ENCODE data around the gene CCDC81. TPM values are rescaled to one million over a fixed set of nuclear protein-coding genes. Genes with fewer than 3 reads are reported as not detected.

The CCDC81 gene
- polyA plus RNA-seq, 3 donors = 0.11 to 0.31 (median 0.24) TPM

DNA sequence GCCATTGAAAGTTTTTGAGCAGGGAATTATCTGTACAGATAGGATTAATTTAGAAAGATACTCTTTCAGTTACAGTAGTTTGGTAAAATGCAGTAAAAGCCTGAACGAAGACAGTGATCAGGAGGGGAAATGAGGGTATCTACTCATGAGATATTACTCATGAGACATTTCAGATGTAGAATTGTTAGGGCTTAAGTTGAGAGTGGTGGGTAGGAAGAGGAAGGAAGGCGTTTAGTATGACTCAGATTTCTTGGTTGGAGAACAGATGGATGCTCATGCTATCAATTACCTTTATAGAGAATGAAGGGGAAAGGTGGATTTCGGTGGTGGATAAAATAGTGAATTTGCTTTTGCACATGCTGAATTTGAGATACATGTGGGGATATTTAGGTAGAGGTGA lies 15.8 kb downstream of the CCDC81 start:
- Histone ChIP-seq H4K20me1 (ENCODE audit: insufficient read depth, low read length) (no peaks in the 10 kb centered on the region), H3K9ac (ENCODE audit: insufficient read depth, low read length, poor library complexity, severe bottlenecking) (no peak overlapping the region), H3K4me3 (replicated peaks in 1 of 3; ENCODE audit: low read depth in 2 of 3, low read length in 3 of 3) (no peak overlapping the region), H2AFZ (ENCODE audit: insufficient read depth, low read depth, low read length, poor library complexity, severe bottlenecking) (no peak overlapping the region), H3K4me1 (ENCODE audit: control insufficient read depth in 1 of 2, insufficient read depth in 2 of 2, low read length in 2 of 2) (no peaks in the 10 kb centered on the region), H3K27ac (ENCODE audit: low read depth in 1 of 2, low read length in 2 of 2) (no peak overlapping the region), H3K9me3 (replicated peaks in 1 of 2; ENCODE audit: control insufficient read depth in 1 of 2, insufficient read depth in 1 of 2, low read length in 2 of 2) (no peaks in the 10 kb centered on the region), H3K36me3 (replicated peaks in 1 of 2; ENCODE audit: control insufficient read depth in 1 of 2, insufficient read depth in 2 of 2, low read length in 2 of 2) (no peaks in the 10 kb centered on the region), H3K79me2 (ENCODE audit: insufficient read depth, low read length) (no peaks in the 10 kb centered on the region), H3K27me3 (ENCODE audit: control insufficient read depth in 2 of 2, insufficient read depth in 2 of 2, low read length in 2 of 2) (no peaks in the 10 kb centered on the region), H3K4me2 (replicated peaks; ENCODE audit: extremely low read depth, low read length, poor library complexity, severe bottlenecking) (no peak overlapping the region)
- intact Hi-C loops (cut with micrococcal nuclease) = no loop called here
- TF ChIP-seq, protein P1, sequence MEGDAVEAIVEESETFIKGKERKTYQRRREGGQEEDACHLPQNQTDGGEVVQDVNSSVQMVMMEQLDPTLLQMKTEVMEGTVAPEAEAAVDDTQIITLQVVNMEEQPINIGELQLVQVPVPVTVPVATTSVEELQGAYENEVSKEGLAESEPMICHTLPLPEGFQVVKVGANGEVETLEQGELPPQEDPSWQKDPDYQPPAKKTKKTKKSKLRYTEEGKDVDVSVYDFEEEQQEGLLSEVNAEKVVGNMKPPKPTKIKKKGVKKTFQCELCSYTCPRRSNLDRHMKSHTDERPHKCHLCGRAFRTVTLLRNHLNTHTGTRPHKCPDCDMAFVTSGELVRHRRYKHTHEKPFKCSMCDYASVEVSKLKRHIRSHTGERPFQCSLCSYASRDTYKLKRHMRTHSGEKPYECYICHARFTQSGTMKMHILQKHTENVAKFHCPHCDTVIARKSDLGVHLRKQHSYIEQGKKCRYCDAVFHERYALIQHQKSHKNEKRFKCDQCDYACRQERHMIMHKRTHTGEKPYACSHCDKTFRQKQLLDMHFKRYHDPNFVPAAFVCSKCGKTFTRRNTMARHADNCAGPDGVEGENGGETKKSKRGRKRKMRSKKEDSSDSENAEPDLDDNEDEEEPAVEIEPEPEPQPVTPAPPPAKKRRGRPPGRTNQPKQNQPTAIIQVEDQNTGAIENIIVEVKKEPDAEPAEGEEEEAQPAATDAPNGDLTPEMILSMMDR (IDR thresholded peaks at IDR 0.05) = no peak
- Mint-ChIP-seq H3K27ac (no peak overlapping the region), H3K4me3 (no peak overlapping the region), H3K4me1 (no peaks in the 10 kb centered on the region), H3K27me3 (ENCODE audit: low read depth in 3 of 3) (peaks cover 0 to 3% (median 0%) of the 10 kb centered on the region in 3 donors), H3K36me3 (no peaks in the 10 kb centered on the region), H3K9me3 (peaks cover 0 to 5% (median 3%) of the 10 kb centered on the region in 7 donors)
- DNase-seq = no peak
- 100% methylated on average over 2 of the region's 3 CpGs for WGBS (ENCODE audit: insufficient coverage)

DNA sequence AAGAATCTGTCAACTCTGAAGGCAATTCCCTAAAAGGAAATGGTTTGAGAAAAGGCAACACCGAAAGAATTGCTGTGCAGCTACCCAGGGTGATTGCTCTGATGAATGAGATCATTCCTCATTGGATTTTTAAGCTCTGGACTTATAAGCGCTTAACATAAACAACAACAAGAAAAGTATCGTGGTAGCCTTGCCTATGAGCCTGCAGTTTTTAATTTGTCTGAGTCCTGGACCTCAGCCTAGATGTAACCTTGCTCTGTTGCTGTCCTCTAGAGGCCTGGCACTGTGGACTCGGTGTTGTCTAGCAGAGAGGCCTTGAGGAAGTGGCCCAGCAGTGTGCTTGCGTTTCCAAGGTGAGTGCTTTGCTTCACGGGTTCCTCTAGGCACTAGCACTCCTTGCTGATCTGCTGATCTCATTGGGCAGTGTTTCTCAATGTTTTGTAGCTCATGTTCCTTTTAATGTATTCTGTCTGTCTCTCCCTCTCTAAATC lies 20.4 kb downstream of the CCDC81 start:
- TF ChIP-seq, protein P1 (IDR thresholded peaks at IDR 0.05) = no peak
- Histone ChIP-seq H3K4me2 (replicated peaks; ENCODE audit: extremely low read depth, low read length, poor library complexity, severe bottlenecking) (no peak overlapping the region), H3K4me1 (ENCODE audit: control insufficient read depth in 1 of 2, insufficient read depth in 2 of 2, low read length in 2 of 2) (no peaks in the 10 kb centered on the region), H3K36me3 (replicated peaks in 1 of 2; ENCODE audit: control insufficient read depth in 1 of 2, insufficient read depth in 2 of 2, low read length in 2 of 2) (no peaks in the 10 kb centered on the region), H3K4me3 (replicated peaks in 1 of 3; ENCODE audit: low read depth in 2 of 3, low read length in 3 of 3) (no peak overlapping the region), H3K9ac (ENCODE audit: insufficient read depth, low read length, poor library complexity, severe bottlenecking) (no peak overlapping the region), H4K20me1 (ENCODE audit: insufficient read depth, low read length) (no peaks in the 10 kb centered on the region), H3K9me3 (replicated peaks in 1 of 2; ENCODE audit: control insufficient read depth in 1 of 2, insufficient read depth in 1 of 2, low read length in 2 of 2) (no peaks in the 10 kb centered on the region), H3K27ac (ENCODE audit: low read depth in 1 of 2, low read length in 2 of 2) (no peak overlapping the region), H3K79me2 (ENCODE audit: insufficient read depth, low read length) (no peaks in the 10 kb centered on the region), H3K27me3 (ENCODE audit: control insufficient read depth in 2 of 2, insufficient read depth in 2 of 2, low read length in 2 of 2) (no peaks in the 10 kb centered on the region), H2AFZ (ENCODE audit: insufficient read depth, low read depth, low read length, poor library complexity, severe bottlenecking) (no peak overlapping the region)
- H3K4me1 Mint-ChIP-seq = no peaks in the 10 kb centered on the region
- no peak overlapping the region for H3K4me3 Mint-ChIP-seq
- H3K27ac Mint-ChIP-seq = no peak overlapping the region
- intact Hi-C loops (cut with micrococcal nuclease) = no loop called here
- DNase-seq = no peak
- no peaks in the 10 kb centered on the region for H3K36me3 Mint-ChIP-seq
- WGBS (ENCODE audit: insufficient coverage) = 62% methylated on average over 5 of the region's 6 CpGs
- H3K9me3 Mint-ChIP-seq = peaks cover 0 to 4% (median 0%) of the 10 kb centered on the region in 7 donors
- H3K27me3 Mint-ChIP-seq (ENCODE audit: low read depth in 3 of 3) = no peaks in the 10 kb centered on the region
